Measurements from ENCODE around the gene MXI1.
A peak's percentile ranks its signal among the peaks of the same experiment; 100 is the strongest.
"Not testable (repeated sequence)": the region's sequence is repeated elsewhere in the genome, so short reads cannot be mapped to it uniquely, and the experiment has no call there.

Gene MXI1

DNA sequence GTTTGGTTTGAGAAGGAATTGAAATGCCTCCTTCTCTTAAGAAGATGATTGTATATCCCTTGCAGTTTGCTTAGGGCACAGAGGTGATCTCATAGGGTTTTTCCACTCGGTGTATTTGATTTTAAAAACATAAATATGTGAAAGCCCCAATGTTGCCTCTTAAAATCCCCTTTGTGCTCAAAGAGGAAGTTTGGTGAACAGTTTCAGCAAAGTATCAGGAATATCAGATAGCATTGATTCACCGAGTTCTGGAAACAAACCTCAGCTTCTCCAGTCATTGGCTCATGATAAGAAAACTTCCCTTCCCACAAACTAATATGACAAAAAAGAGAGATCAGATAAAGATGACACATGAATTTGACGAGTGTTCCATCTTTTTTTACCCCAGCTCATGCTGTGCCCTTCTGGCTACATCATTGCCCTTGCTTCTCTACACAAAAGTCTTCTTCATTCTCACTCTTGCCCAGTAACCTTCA lies 117.4 kb downstream of the MXI1 start:
- peak; percentile 28 for DNase-seq
- Mint-ChIP-seq H3K4me1 (peaks cover 33 to 60% of the 10 kb centered on the region in 2 donors), H3K27me3 (no peaks in the 10 kb centered on the region), H3K27ac (peak overlapping the region; percentile 92), H3K36me3 (peaks cover under 1 to 7% of the 10 kb centered on the region in 2 donors), H3K9me3 (peaks cover 5 to 8% of the 10 kb centered on the region in 2 donors), H3K4me3 (peak overlapping the region; percentile 51 to 52)
- ATAC-seq (replicated peaks) = peak; percentile 86 to 87

DNA sequence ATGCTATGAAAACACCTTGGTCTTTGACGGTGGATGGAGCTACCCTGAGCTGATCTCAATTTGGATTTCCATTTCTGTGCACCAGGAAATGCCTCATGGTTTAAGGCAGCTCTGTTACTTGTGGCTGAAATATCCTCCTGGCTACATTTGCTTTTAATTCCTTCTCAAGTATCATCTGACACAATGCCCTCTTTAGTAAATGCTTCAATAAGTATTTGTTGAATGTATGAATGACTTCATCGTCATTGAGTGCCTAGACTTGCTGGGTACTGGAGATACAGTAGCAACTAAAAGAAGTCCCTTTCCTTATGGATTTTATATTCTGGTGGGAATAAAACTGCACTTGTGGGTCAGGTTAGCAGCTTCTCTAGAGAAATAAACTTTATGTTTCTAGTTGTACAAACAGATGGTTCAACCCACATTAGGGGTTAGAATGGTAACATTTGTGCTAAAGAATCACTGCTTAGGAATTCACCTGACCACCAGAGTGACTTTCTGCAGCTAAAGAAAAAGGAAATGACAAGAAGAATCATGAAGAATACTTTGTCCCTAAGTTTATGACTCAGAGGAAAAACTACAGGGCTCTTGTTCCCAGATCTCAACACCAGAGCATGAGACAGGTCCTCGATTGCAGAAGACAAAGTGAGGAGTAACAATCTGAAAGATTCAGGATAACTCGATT lies 119.1 kb downstream of the MXI1 start:
- peak overlapping the region in 1 of 2 donors; percentile 15 for H3K4me3 Mint-ChIP-seq
- no peaks in the 10 kb centered on the region for H3K27me3 Mint-ChIP-seq
- H3K9me3 Mint-ChIP-seq = peaks cover 15 to 20% of the 10 kb centered on the region in 2 donors
- no peak for DNase-seq
- H3K36me3 Mint-ChIP-seq = peaks cover 11 to 19% of the 10 kb centered on the region in 2 donors
- ATAC-seq (replicated peaks) = peak; percentile 33 to 50
- peak overlapping the region; percentile 90 for H3K27ac Mint-ChIP-seq
- H3K4me1 Mint-ChIP-seq = peaks cover 33 to 60% of the 10 kb centered on the region in 2 donors

DNA sequence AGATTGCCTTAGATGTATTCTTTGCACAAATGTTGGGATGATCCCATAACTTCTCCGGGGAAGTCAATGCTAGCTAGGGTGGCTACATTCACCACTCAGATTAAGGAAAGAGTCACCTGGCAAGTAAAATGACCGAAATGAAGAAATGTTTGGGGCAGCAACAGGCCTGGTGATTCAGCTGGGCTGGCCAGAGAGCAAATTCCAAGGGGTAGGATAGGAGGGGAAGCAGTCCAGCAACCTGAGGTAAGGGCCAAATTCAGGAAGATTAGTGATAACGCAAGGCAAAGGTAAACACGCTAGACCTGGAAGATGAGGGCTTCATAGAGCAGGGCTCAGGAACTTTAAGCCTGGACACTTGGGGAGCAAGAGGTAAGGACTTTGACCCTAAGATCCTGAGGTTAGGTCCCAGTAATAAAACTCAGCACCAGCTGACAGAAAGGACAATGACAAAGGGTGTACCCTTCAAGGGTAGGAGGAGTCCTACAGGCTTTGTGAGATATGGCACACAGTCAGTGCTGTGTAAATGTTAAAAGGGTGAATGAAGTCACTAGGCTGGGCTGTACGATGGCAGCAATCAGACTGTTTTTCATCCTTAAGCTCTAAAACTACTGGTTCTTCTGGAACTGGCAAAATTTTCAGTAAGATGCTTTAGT lies 120.0 kb downstream of the MXI1 start:
- DNase-seq (no peak), ATAC-seq (replicated peaks) (no peak)
- no peaks in the 10 kb centered on the region for H3K27me3 Mint-ChIP-seq
- H3K9me3 Mint-ChIP-seq = peaks cover 15 to 16% of the 10 kb centered on the region in 2 donors
- H3K4me3 Mint-ChIP-seq = no peak overlapping the region
- H3K27ac Mint-ChIP-seq = no peak overlapping the region
- peaks cover 11 to 19% of the 10 kb centered on the region in 2 donors for H3K36me3 Mint-ChIP-seq
- H3K4me1 Mint-ChIP-seq = peaks cover 33 to 56% of the 10 kb centered on the region in 2 donors

DNA sequence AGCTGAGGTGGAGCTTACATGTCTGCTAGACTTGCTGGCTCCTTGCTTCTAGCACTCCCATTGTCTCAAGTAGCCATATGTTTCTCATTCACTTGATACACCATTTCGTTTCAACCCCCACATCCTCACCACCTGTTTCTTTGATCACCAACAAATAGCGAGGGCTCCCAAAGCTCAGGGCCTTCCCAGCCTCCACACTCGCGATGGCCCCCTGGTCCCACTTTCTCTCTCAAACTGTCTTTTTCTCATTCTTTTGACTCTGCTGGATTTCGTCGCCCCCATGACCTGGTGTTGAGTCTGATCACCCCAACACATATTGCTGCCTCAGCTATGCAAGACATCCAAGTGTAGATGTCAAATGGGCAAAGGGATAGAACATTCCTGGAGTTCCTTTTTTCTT lies 123.3 kb downstream of the MXI1 start:
- no peaks in the 10 kb centered on the region for H3K27me3 Mint-ChIP-seq
- H3K9me3 Mint-ChIP-seq = peaks cover 12 to 15% of the 10 kb centered on the region in 2 donors
- peak overlapping the region; percentile 42 for H3K27ac Mint-ChIP-seq
- peaks cover 11 to 19% of the 10 kb centered on the region in 2 donors for H3K36me3 Mint-ChIP-seq
- no peak overlapping the region for H3K4me3 Mint-ChIP-seq
- no peak for ATAC-seq (replicated peaks)
- no peak for DNase-seq
- H3K4me1 Mint-ChIP-seq = peaks cover 20 to 33% of the 10 kb centered on the region in 2 donors

DNA sequence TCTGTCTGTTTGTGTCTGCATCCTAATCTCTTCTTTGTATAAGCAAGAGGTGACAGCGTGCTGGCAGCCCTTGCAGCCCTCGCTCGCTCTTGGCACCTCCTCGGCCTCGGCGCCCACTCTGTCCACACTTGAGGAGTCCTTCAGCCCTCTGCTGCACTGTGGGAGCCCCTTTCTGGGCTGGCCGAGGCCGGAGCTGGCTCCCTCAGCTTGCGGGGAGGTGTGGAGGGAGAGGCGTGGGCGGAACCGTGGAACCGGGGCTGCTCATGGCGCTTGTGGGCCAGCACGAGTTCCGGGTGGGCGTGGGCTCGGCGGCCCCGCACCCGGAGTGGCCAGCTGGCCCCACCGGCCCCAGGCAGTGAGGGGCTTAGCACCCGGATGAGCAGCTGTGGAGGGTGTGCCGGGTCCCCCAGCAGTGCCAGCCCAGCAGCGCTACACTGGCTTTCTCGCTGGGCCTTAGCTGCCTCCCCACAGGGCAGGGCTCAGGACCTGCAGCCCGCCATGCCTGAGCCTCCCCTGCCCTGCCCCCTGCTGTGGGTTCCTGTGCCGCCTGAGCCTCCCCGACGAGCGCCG lies 123.9 kb downstream of the MXI1 start:
- H3K4me1 Mint-ChIP-seq = peaks cover 16 to 33% of the 10 kb centered on the region in 2 donors
- peaks cover 11 to 16% of the 10 kb centered on the region in 2 donors for H3K36me3 Mint-ChIP-seq
- not testable (repeated sequence) for H3K27me3 Mint-ChIP-seq; DNase-seq; ATAC-seq (replicated peaks); H3K27ac Mint-ChIP-seq; H3K4me3 Mint-ChIP-seq
- peaks cover 12 to 15% of the 10 kb centered on the region in 2 donors for H3K9me3 Mint-ChIP-seq

DNA sequence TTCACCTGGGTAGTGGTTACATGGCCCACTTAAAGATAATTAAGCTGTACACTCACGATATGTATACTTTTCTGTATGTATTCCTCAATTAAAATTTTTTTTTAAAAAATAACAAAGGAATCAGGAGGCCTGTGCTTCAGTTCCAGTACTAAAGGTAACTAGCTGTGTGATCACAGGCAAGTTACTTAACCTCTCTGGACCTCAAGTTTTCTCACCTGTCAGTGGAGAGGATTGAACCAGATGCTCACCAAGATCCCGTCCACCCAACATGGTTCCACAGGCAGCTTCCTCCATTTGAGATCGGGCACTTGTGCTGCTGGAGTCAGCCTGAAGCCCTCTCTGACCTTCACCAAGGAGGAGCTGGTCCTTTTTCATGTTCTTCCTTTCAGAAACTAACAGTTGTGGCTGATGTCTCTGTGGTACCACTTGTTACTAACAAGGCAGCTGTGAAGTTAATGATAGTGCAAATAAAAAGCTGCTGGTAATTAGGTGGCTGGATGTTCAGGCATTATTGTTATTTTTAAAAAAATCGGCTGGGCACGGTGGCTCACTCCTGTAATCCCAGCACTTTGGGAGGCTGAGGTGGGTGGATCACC lies 126.8 kb downstream of the MXI1 start:
- no peak for DNase-seq
- Mint-ChIP-seq H3K36me3 (peaks cover 11 to 16% of the 10 kb centered on the region in 2 donors), H3K27ac (no peak overlapping the region), H3K4me3 (no peak overlapping the region), H3K27me3 (peaks cover 0 to 5% of the 10 kb centered on the region in 2 donors), H3K9me3 (peaks cover 12% of the 10 kb centered on the region in 2 donors), H3K4me1 (peaks cover 10 to 23% of the 10 kb centered on the region in 2 donors)
- no peak for ATAC-seq (replicated peaks)

DNA sequence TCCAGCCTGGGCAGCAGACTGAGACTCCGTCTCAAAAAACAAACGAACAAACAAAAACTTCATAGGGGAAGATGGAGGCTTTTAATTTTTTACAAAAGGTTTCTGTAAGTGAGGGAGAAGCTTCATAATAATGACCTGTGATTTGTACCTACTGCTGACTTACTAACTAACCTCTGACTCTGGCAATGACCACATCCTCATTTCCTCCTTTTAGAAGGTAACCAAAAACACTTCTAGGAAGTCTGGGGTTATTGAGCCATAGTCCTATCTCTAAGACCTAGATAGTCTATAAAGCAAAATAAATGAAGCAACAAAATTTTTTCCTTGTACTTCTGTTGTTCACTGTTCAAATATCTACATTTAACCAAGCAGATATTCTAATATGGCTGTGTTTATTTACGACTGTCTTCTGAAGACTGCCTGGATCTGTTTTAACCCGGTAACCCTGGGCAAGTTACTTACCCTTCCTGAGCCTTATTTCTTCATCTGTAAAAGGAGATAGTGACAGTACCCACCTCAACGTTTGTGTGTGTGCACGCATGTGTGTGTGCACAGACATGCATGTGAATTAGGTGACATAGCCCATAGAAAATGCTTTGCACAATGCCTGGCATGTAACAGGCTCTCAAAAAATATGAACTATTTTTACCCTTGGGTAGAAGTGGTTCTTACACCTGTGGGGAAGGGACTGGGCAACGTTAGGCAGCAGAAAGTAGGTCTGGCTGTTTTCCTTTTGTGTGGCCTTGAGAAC lies 128.1 kb downstream of the MXI1 start:
- DNase-seq = no peak
- peaks cover 5 to 6% of the 10 kb centered on the region in 2 donors for H3K36me3 Mint-ChIP-seq
- H3K4me3 Mint-ChIP-seq = no peak overlapping the region
- no peak overlapping the region for H3K27ac Mint-ChIP-seq
- ATAC-seq (replicated peaks) = peak; percentile 84 to 90
- H3K9me3 Mint-ChIP-seq = peaks cover 6 to 7% of the 10 kb centered on the region in 2 donors
- peaks cover 4 to 12% of the 10 kb centered on the region in 2 donors for H3K27me3 Mint-ChIP-seq
- peaks cover 13 to 23% of the 10 kb centered on the region in 2 donors for H3K4me1 Mint-ChIP-seq

DNA sequence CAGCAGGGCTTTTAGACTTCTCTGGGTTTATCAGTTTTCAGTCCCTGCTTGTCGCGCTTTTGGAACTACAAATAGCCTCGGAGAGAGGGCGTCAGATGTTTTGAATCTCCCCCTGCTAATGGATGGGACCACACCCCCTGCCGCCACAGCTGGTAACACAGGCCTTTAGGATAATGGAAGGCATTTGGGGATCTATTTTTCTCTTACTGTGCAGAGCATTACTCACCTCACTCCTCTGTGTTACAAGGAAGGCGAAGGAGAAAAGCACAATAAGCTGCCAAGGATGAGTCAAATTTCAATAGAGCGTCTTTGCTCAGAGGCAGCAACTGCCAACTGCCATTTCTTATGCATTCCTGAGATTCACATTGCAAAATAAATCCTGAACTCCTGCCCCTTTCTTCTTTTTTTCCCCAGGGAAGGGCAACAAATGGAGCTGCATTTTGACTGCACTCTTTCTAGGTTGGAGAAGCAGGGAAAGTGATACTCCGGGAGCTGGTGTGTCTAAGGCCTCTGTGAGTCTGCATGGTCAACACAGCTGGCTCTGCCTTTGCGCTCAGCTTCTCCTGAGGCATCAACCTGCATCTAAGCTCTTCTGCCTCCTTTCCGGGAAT lies 128.8 kb downstream of the MXI1 start:
- H3K4me1 Mint-ChIP-seq = peaks cover 13 to 23% of the 10 kb centered on the region in 2 donors
- DNase-seq (no peak), ATAC-seq (replicated peaks) (no peak)
- peaks cover 4 to 12% of the 10 kb centered on the region in 2 donors for H3K27me3 Mint-ChIP-seq
- H3K36me3 Mint-ChIP-seq = no peaks in the 10 kb centered on the region
- H3K9me3 Mint-ChIP-seq = no peaks in the 10 kb centered on the region
- H3K4me3 Mint-ChIP-seq = no peak overlapping the region
- no peak overlapping the region for H3K27ac Mint-ChIP-seq

Data from stimulated activated naive B cell treated with anti-CD40 and anti-IgM and Interleukin-4, amounts not matched to agents 10 μg/mL and 1 μg/mL and 100 μg/mL, for 72 hours (primary cell).